ENCODE results near the gene PATJ.

GRCh38 chr1:61869691-61870109 is 127.4 kb downstream of the PATJ start:
- TF ChIP-seq CTCF (IDR thresholded peaks at IDR 0.05) (no peak), POLR2A (IDR thresholded peaks at IDR 0.05) (no peak), POLR2AphosphoS5 (IDR thresholded peaks at IDR 0.05) (no peak), EP300 (IDR thresholded peaks at IDR 0.05) (no peak)

All from stomach (tissue), 4 donors.